HepG2 (cell line): ENCODE results near the gene IFI35. TPM values are rescaled to one million over a fixed set of nuclear protein-coding genes. Genes with fewer than 3 reads are reported as not detected.

ENCODE experiments used
- ELF4 ChIP-seq: sonication (generic); formaldehyde crosslinking; IDR thresholded peaks from 2 replicates; pipeline ENCODE4 v1.5.0; 2020; ENCODE audit warnings: missing genetic modification reagents, mild to moderate bottlenecking, moderate library complexity, borderline replicate concordance
- GMEB1 ChIP-seq: sonication (generic); formaldehyde crosslinking; IDR thresholded peaks from 2 replicates; pipeline ENCODE4 v1.5.1; 2020; ENCODE audit warnings: missing genetic modification reagents, mild to moderate bottlenecking, borderline replicate concordance
- HNRNPH1 ChIP-seq: fragments of 200-400 bp; formaldehyde crosslinking; optimal IDR thresholded peaks from 2 replicates; pipeline ENCODE3; 2017; ENCODE audit warnings: mild to moderate bottlenecking, low read depth, low read length
- HNRNPL ChIP-seq: fragments of 200-400 bp; formaldehyde crosslinking; IDR thresholded peaks from 2 replicates; pipeline ENCODE4 v1.6.1; 2017; ENCODE audit warnings: mild to moderate bottlenecking, low read depth, low read length
- MTF2 ChIP-seq: sonication (generic); formaldehyde crosslinking; IDR thresholded peaks from 2 replicates; pipeline ENCODE4 v1.5.0; 2020; ENCODE audit warnings: missing genetic modification reagents, borderline replicate concordance
- TCF7L2 ChIP-seq: IDR thresholded peaks from 2 replicates; pipeline ENCODE4 v1.6.1; 2011; ENCODE audit warnings: mild to moderate bottlenecking, low read depth, low read length, moderate library complexity
- WIZ ChIP-seq: sonication (generic); formaldehyde crosslinking; IDR thresholded peaks from 2 replicates; pipeline ENCODE4 v1.5.1; 2020; ENCODE audit warnings: mild to moderate bottlenecking, missing genetic modification reagents
- ZNF24 ChIP-seq: fragments of 450-650 bp; IDR thresholded peaks from 2 replicates; pipeline ENCODE4 v1.6.1; 2017; ENCODE audit warnings: antibody characterized with exemption, mild to moderate bottlenecking
- ZNF674 ChIP-seq: sonication (generic); formaldehyde crosslinking; IDR thresholded peaks from 2 replicates; pipeline ENCODE4 v1.5.0; 2020; ENCODE audit warnings: low read depth, mild to moderate bottlenecking, missing genetic modification reagents
- ZNF777 ChIP-seq: sonication (generic); formaldehyde crosslinking; IDR thresholded peaks from 2 replicates; pipeline ENCODE4 v1.4.0; 2020; ENCODE audit warnings: missing genetic modification reagents
- polyA plus RNA-seq, 8 experiments: library from polyadenylated mRNA; depleted of rRNA in 3 of 8; stranded (reverse) in 7 of 8; unstranded in 1 of 8; fragments of >200 nt; fragmentation: Illumina TruSeq in 4 of 8; extraction: Trizol in 4 of 8; gene quantifications; 2 replicates each; pipeline versions ENCODE4 v1.2.1 to v1.2.3, GENCODE V29; 2011 to 2016; ENCODE audit warnings: low read depth in 4 of 8, missing spikeins in 1 of 8, mixed read lengths in 1 of 8; ENCODE audit not compliant: insufficient read depth in 1 of 8
- total RNA-seq, 5 experiments: library from RNA; depleted of rRNA; stranded (reverse); fragments of >200 nt; fragmentation: Illumina TruSeq; extraction: Trizol; gene quantifications; 2 replicates each; pipeline ENCODE4 v1.2.3, GENCODE V29; 2016; ENCODE audit warnings: low read depth in 1 of 5
- TF ChIP-seq, protein P1 (sequence below): sonication (generic); formaldehyde crosslinking; IDR thresholded peaks from 2 replicates; pipeline ENCODE4 v1.5.0; 2020; ENCODE audit warnings: mild to moderate bottlenecking, missing genetic modification reagents, borderline replicate concordance
- TF ChIP-seq, protein P2 (sequence below): IDR thresholded peaks from 2 replicates; pipeline ENCODE4 v1.6.1; 2016
- TF ChIP-seq, protein P3 (sequence below): sonication (generic); formaldehyde crosslinking; IDR thresholded peaks from 2 replicates; pipeline ENCODE4 v1.4.0; 2020; ENCODE audit warnings: mild to moderate bottlenecking, missing genetic modification reagents, borderline replicate concordance

The IFI35 gene
- total and polyA plus RNA-seq, 2 of the 13 experiments (the other 11 are each of a cell fraction or from before 2014, with no cell fraction given) = 28.9 to 38.1 TPM

- TF ChIP-seq, protein P1, sequence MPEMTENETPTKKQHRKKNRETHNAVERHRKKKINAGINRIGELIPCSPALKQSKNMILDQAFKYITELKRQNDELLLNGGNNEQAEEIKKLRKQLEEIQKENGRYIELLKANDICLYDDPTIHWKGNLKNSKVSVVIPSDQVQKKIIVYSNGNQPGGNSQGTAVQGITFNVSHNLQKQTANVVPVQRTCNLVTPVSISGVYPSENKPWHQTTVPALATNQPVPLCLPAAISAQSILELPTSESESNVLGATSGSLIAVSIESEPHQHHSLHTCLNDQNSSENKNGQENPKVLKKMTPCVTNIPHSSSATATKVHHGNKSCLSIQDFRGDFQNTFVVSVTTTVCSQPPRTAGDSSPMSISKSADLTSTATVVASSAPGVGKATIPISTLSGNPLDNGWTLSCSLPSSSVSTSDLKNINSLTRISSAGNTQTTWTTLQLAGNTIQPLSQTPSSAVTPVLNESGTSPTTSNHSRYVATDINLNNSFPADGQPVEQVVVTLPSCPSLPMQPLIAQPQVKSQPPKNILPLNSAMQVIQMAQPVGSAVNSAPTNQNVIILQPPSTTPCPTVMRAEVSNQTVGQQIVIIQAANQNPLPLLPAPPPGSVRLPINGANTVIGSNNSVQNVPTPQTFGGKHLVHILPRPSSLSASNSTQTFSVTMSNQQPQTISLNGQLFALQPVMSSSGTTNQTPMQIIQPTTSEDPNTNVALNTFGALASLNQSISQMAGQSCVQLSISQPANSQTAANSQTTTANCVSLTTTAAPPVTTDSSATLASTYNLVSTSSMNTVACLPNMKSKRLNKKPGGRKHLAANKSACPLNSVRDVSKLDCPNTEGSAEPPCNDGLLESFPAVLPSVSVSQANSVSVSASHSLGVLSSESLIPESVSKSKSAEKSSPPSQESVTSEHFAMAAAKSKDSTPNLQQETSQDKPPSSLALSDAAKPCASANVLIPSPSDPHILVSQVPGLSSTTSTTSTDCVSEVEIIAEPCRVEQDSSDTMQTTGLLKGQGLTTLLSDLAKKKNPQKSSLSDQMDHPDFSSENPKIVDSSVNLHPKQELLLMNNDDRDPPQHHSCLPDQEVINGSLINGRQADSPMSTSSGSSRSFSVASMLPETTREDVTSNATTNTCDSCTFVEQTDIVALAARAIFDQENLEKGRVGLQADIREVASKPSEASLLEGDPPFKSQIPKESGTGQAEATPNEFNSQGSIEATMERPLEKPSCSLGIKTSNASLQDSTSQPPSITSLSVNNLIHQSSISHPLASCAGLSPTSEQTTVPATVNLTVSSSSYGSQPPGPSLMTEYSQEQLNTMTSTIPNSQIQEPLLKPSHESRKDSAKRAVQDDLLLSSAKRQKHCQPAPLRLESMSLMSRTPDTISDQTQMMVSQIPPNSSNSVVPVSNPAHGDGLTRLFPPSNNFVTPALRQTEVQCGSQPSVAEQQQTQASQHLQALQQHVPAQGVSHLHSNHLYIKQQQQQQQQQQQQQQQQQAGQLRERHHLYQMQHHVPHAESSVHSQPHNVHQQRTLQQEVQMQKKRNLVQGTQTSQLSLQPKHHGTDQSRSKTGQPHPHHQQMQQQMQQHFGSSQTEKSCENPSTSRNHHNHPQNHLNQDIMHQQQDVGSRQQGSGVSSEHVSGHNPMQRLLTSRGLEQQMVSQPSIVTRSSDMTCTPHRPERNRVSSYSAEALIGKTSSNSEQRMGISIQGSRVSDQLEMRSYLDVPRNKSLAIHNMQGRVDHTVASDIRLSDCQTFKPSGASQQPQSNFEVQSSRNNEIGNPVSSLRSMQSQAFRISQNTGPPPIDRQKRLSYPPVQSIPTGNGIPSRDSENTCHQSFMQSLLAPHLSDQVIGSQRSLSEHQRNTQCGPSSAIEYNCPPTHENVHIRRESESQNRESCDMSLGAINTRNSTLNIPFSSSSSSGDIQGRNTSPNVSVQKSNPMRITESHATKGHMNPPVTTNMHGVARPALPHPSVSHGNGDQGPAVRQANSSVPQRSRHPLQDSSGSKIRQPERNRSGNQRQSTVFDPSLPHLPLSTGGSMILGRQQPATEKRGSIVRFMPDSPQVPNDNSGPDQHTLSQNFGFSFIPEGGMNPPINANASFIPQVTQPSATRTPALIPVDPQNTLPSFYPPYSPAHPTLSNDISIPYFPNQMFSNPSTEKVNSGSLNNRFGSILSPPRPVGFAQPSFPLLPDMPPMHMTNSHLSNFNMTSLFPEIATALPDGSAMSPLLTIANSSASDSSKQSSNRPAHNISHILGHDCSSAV (CRISPR knock-in tag) = no peak; the same call in 1 of the 2 replicates
- TF ChIP-seq ZNF24 = no peak
- peak; percentile 96 for TF ChIP-seq MTF2 (CRISPR knock-in tag)
- no peak for TF ChIP-seq WIZ
- TF ChIP-seq, protein P2, sequence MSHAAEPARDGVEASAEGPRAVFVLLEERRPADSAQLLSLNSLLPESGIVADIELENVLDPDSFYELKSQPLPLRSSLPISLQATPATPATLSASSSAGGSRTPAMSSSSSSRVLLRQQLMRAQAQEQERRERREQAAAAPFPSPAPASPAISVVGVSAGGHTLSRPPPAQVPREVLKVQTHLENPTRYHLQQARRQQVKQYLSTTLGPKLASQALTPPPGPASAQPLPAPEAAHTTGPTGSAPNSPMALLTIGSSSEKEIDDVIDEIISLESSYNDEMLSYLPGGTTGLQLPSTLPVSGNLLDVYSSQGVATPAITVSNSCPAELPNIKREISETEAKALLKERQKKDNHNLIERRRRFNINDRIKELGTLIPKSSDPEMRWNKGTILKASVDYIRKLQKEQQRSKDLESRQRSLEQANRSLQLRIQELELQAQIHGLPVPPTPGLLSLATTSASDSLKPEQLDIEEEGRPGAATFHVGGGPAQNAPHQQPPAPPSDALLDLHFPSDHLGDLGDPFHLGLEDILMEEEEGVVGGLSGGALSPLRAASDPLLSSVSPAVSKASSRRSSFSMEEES = 0 out of 2 replicates have a peak, but pooled peaks have one; percentile 13
- TF ChIP-seq TCF7L2 = no peak
- no peak for TF ChIP-seq HNRNPH1
- no peak; the same call in 1 of the 2 replicates for TF ChIP-seq ELF4 (CRISPR knock-in tag)
- peak; percentile 7; the same call in 1 of the 2 replicates for TF ChIP-seq ZNF777
- TF ChIP-seq HNRNPL = no peak
- TF ChIP-seq, protein P3, sequence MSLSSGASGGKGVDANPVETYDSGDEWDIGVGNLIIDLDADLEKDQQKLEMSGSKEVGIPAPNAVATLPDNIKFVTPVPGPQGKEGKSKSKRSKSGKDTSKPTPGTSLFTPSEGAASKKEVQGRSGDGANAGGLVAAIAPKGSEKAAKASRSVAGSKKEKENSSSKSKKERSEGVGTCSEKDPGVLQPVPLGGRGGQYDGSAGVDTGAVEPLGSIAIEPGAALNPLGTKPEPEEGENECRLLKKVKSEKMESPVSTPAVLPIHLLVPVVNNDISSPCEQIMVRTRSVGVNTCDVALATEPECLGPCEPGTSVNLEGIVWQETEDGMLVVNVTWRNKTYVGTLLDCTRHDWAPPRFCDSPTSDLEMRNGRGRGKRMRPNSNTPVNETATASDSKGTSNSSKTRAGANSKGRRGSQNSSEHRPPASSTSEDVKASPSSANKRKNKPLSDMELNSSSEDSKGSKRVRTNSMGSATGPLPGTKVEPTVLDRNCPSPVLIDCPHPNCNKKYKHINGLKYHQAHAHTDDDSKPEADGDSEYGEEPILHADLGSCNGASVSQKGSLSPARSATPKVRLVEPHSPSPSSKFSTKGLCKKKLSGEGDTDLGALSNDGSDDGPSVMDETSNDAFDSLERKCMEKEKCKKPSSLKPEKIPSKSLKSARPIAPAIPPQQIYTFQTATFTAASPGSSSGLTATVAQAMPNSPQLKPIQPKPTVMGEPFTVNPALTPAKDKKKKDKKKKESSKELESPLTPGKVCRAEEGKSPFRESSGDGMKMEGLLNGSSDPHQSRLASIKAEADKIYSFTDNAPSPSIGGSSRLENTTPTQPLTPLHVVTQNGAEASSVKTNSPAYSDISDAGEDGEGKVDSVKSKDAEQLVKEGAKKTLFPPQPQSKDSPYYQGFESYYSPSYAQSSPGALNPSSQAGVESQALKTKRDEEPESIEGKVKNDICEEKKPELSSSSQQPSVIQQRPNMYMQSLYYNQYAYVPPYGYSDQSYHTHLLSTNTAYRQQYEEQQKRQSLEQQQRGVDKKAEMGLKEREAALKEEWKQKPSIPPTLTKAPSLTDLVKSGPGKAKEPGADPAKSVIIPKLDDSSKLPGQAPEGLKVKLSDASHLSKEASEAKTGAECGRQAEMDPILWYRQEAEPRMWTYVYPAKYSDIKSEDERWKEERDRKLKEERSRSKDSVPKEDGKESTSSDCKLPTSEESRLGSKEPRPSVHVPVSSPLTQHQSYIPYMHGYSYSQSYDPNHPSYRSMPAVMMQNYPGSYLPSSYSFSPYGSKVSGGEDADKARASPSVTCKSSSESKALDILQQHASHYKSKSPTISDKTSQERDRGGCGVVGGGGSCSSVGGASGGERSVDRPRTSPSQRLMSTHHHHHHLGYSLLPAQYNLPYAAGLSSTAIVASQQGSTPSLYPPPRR = 0 out of 2 replicates have a peak, but pooled peaks have one; percentile 20
- TF ChIP-seq GMEB1 (CRISPR knock-in tag) = no peak; the same call in none of the 2 replicates
- no peak for TF ChIP-seq ZNF674 (CRISPR knock-in tag)
Measured at GRCh38 chr17:42980274-42980765, 26.3 kb upstream of the IFI35 start, which contains the start of gene RUNDC1 (continued).
